Neural progenitor cell (in vitro differentiated cells): Measurements from ENCODE around the gene EDEM3.

Source experiments
- CTCF ChIP-seq: fragments of 200-600 bp; sonication (generic); IDR thresholded peaks from 2 replicates; pipeline ENCODE4 v1.5.1; 2017; ENCODE audit warnings: antibody characterized with exemption, mild to moderate bottlenecking
- EZH2 ChIP-seq: fragments of 200-600 bp; sonication (generic); IDR thresholded peaks from 2 replicates; pipeline ENCODE4 v1.6.1; 2017; ENCODE audit warnings: antibody characterized with exemption, mild to moderate bottlenecking, moderate library complexity
- EZH2phosphoT487 ChIP-seq: fragments of 200-600 bp; sonication (generic); IDR thresholded peaks from 2 replicates; pipeline ENCODE4 v1.6.1; 2017; ENCODE audit warnings: antibody characterized with exemption

- TF ChIP-seq CTCF (no peak), EZH2phosphoT487 (no peak), EZH2 (no peak)
Measured at GRCh38 chr1:184754476-184755225, at the start of gene EDEM3.
